GM19467 (cell line): ENCODE measurements around the gene SPATA18.

Experiments
- ATAC-seq: cut with Tn5 transposase; IDR thresholded peaks from one replicate; pipeline ENCODE4 v1.9.1; 2021; ENCODE audit warnings: mild to moderate bottlenecking, moderate library complexity; ENCODE audit not compliant: unreplicated experiment

SPATA18 gene

GRCh38 chr4:52051213-52051614, at the start of gene SPATA18:
Gene SPATA18 (plus strand): TSS chr4:52051304. CDS start chr4:52051705, 401 bp downstream.
- ATAC-seq = no peak

- ATAC-seq = no peak
Observed at GRCh38 chr4:52001616-52002015, 49.5 kb upstream of the SPATA18 start.

- ATAC-seq = no peak
Observed at GRCh38 chr4:52004414-52004813, 46.7 kb upstream of the SPATA18 start.

GRCh38 chr4:52005604-52006273, 45.4 kb upstream of the SPATA18 start:
- no peak for ATAC-seq

- ATAC-seq = no peak
Observed at GRCh38 chr4:52006887-52007286, 44.2 kb upstream of the SPATA18 start.

- ATAC-seq = no peak
Observed at GRCh38 chr4:52010986-52011385, 40.1 kb upstream of the SPATA18 start.

- no peak for ATAC-seq
Observed at GRCh38 chr4:52012651-52013050, 38.5 kb upstream of the SPATA18 start.

GRCh38 chr4:52014903-52015302, 36.2 kb upstream of the SPATA18 start:
- no peak for ATAC-seq

- no peak for ATAC-seq
Observed at GRCh38 chr4:52015366-52015765, 35.7 kb upstream of the SPATA18 start.

GRCh38 chr4:52016981-52017380, 34.1 kb upstream of the SPATA18 start:
- no peak for ATAC-seq

GRCh38 chr4:52017814-52018213, 33.3 kb upstream of the SPATA18 start:
- ATAC-seq = no peak

- ATAC-seq = no peak
Observed at GRCh38 chr4:52019936-52020657, 31.0 kb upstream of the SPATA18 start, which contains the start of gene LRRC66. Gene LRRC66 (minus strand): TSS chr4:52020363. CDS start chr4:52017613, 2,750 bp downstream.

- no peak for ATAC-seq
Observed at GRCh38 chr4:52028970-52029369, 22.1 kb upstream of the SPATA18 start.

GRCh38 chr4:52032005-52032404, 19.1 kb upstream of the SPATA18 start:
- ATAC-seq = no peak

GRCh38 chr4:52035190-52035589, 15.9 kb upstream of the SPATA18 start:
- no peak for ATAC-seq

GRCh38 chr4:52036886-52037530, 14.1 kb upstream of the SPATA18 start:
- ATAC-seq = no peak

- ATAC-seq = peak; percentile 62
Observed at GRCh38 chr4:52037689-52038102, 13.4 kb upstream of the SPATA18 start.

- ATAC-seq = peak; percentile 93
Observed at GRCh38 chr4:52038103-52038912, 12.8 kb upstream of the SPATA18 start, which contains the start of gene SGCB. Gene SGCB (minus strand): TSS chr4:52038299. CDS start chr4:52038259, 40 bp downstream.

- ATAC-seq = no peak
Observed at GRCh38 chr4:52045028-52045427, 6.1 kb upstream of the SPATA18 start.

- no peak for ATAC-seq
Observed at GRCh38 chr4:52049266-52049665, 1.8 kb upstream of the SPATA18 start.
